Midbrain (tissue), 1 donor: ENCODE data around the gene CRMP1.

Experiments used
- DNase-seq: peaks from one replicate; lab custom pipeline; 2025; lab: John Stamatoyannopoulos, UW

The CRMP1 gene

DNA sequence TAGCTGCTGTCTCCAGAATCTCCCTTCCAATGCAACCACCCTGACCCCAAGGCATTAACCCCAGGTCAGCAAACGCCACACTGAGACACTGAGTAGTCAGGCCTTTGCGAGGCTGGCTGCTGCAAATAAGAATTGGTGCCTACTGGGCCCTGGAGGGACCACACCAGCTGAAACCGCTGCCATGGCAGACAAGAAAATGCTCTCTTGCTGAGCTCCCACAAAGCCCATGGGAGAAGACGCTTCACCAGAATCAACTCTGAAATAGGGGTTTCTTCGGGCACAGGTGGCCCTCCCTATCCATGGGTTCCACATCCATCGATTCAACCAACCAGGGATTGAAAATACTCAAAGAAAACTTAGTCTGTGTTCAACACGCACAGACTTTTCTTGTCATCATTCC lies 26.7 kb upstream of the CRMP1 start:
- no peak for DNase-seq

- DNase-seq: no peak
These were observed 26.2 kb upstream of the CRMP1 start for GRCh38 chr4:5919044-5919443.

DNA sequence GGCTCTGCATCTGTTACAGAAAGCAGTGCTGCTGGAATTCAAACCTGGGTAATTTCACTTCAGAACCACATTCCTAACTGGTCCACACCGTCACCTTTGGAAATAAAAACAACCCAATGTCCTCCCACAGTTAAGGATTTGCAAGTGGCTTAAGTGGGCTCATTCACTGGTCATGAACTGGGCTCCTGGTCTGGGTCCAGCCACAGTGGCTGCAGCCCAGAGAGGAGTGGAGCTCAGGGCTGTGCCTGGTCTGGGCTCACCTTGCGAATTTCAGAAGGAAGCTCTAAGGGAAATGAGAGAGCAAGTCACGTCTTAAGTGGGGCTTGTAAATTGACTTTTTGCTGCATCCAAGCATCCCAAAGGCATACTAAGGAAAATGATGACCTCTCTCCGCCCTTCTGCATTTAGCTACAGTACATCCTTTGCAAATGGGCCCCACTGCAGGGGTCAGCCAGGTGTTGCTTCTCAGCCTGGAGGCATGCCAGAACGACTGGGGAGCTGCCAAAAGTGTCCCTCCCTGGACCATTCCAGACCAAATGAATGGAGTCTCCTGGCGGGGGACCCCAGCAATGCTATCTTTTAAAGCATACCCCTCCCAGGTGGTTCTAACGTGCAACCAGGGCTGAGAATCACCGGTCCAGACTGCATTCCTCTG lies 25.6 kb upstream of the CRMP1 start:
- DNase-seq: no peak

DNA sequence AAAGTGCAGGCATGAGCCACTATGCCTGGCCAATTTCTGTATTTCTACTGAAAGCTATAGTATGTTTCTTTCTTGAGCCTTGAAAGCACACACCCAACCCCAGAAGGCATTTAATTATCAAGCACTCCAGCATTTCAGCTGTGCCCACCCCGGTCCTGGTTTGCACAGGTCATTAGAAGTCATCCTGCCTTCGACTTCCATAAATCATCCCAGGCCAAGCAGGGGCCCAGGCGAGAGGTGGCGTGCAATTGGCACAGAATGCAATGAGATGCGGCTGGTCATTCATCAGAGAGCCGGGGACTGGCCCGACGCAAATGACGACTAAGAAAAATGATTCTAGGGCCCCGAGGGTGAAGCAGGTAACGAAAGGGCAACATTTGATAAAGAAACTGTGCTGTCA lies 24.8 kb upstream of the CRMP1 start:
- DNase-seq: no peak

GRCh38 chr4:5916229-5916628 lies 23.3 kb upstream of the CRMP1 start:
- no peak for DNase-seq

- DNase-seq: no peak
These were observed 20.6 kb upstream of the CRMP1 start for GRCh38 chr4:5913454-5913853.

DNA sequence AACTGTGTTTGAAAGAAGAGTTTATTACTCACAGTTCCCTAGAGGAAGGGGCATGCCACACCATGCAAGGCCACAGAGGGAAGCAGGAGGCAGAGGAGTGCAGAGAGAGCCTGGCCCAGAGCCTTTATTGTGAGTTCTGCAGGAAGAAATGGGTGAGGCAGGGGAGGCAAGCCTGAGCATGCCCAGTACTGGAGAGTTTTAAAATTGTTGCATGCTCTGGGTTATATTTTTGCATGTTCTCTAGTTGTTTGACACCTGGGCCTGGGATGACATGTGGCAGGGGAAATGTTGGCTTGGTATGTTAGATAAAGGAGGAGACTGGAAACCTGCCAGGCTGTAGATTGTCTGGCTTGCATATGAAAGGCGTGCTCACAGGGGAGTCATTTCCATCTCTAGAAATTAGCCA lies 19.7 kb upstream of the CRMP1 start:
- no peak for DNase-seq

DNA sequence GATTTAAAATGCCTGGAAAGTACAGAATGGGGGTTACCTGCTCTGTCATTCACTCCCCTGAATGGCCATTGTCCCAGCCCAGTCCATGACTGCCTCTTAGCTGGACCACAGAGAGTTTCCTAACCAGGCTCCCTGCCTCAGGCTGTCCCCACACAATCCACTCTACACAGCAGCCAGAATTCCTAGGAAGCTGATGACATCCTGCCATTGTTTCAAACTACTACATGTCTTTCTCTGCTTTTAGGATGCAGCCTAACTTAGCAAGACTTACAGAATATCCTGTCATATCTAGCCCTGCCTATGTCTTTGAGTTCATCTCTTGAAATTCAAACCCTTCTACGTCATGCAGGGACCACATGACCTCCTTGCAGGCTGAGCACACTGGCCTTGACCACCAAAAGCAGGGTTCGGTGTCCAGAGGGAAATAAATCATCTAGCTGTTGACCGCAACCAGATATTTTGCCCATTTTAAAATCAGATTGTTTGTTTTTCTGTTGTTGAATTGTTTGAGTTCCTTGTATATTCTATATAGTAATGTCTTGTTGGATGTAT lies 16.1 kb upstream of the CRMP1 start:
- no peak for DNase-seq

DNA sequence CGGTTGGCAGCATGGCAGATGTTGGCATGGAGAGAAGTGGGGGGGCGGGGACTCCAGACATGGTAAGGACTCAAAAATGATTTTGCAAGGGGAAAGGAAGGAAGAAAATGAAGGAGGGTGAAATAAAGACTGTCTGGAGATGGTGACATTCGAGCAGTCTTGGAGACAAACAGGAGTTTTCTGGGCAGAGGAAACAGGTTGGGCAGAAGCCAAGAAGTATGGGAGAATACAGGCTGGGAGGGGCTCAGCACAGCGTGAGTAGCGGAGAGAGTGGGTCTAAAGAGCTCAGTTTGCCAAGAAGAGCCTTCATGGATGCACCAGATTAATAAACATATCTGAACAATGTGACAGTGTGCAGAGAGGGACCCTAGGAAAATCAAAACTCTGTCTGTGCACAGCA lies 13.3 kb upstream of the CRMP1 start:
- DNase-seq: no peak

DNA sequence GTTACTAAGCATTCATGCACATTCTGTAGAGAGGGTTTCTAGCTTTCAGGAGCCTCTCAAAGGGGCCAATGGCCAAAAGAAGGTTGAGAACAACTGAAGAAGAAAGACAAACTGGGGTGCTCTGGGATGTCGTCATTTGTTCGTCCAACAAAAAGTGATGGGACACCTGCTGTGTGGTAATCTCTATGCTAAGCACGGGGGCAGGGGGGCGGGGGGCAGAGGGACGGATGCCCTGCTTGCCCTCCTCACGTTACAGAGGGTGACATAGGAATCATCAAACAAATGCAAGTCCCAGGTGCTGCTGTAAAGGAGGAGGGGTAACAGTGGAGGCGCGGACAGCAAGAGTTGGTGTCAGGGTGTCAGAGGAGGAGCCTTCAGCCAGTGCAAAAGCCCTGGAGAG lies 12.8 kb upstream of the CRMP1 start:
- DNase-seq: no peak

DNA sequence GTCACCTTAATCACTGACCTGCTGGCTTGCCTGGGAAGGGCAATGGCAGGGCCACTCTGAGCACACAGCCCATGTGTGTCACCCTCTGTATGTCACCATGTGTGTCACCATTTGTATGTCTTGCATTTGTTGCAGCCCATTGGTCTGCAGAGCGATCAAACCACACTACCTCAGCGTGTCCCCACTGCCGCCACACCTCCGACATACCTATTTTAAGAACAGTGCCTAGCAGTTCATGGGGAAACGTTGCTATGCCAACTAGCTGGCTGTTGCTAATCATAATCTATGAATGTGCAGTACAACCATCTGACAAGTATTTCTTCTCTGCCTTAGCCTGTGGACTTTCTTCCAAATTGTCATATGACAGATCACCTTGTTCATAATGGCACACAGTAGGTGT lies 8.0 kb upstream of the CRMP1 start:
- DNase-seq: no peak

- DNase-seq: no peak
These were observed 7.0 kb upstream of the CRMP1 start for GRCh38 chr4:5899881-5900280.

DNA sequence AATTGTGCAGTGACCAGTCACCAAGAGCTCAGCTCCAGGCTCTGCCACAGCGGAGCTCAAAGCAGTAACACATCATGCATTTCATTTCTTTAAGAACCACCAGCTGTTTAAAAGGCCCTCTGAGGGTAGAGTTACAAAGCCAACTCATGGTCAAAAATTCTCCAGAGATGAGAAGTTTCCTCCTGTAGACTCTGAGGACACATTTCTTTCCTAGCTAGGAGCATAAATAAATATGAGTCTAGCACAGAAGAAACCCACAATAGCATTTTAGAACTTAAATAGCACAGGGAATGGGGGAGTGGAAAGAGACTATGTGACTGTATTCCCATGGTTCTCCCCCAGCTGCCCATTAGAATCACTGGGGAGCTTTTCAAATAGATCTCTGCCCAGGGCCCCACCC lies 6.5 kb upstream of the CRMP1 start:
- DNase-seq: no peak

GRCh38 chr4:5897674-5898073 lies 4.8 kb upstream of the CRMP1 start:
- DNase-seq: no peak

- no peak for DNase-seq
These were observed 2.4 kb upstream of the CRMP1 start for GRCh38 chr4:5895287-5895686.

DNA sequence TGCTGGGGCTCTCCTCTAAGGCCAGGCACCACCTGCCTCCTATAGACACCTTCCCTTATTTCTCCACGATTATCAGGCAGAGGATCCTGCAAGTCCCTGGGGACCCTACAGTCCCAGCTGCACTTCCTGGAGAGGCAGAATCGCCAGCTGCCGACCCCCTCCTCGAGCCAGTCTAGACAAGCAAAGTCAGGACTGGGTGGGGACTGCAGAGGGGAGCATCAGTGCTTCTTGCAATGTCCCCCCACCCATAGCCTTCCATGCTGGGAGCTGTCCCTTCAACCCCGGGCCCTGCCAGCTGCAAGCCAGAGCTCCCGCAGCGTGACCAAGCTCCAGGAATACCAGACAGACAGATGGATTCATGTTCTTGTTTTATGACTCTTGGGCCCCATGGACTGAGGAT lies 1.4 kb upstream of the CRMP1 start:
- DNase-seq: no peak

GRCh38 chr4:5893591-5893990 lies 705 bp upstream of the CRMP1 start:
- no peak for DNase-seq

DNA sequence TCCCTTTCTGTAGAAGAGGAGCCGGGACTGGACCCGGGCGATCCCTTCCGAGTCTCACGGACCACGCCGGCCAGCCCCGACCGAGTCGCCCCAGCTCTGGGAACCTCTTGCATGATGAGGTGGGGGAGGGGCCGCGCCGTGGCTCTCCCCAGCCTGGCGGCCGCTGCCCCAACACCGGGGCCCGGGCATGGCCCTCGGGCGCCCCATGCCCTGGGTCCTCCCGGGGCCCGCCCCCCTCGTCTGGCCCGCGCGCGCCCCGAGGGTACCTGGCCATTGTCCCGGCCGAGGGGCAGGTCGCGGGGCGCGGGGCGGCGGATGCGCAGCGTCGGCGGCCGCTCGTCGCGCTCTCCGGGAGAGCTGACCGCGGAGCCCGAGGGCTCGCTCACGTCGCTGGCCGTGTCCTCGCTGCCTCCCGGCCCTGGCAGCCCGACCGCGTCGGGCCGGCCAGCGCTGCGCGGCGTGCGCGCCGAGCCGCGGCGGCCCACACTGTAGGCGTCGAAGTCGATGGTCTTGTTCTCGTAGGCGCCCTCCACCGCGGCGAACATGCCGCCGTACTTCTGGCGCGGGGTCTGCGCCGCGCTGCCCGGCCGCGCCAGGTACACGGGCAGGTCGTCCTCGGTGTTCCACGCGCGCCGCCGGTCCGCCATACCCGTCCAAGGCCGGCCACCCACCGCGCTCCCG lies 423 bp downstream of the CRMP1 start:
- no peak for DNase-seq

GRCh38 chr4:5891563-5892322 lies 1.1 kb downstream of the CRMP1 start:
- no peak for DNase-seq

GRCh38 chr4:5890063-5890727 lies 2.7 kb downstream of the CRMP1 start:
- DNase-seq: peak; percentile 75

DNA sequence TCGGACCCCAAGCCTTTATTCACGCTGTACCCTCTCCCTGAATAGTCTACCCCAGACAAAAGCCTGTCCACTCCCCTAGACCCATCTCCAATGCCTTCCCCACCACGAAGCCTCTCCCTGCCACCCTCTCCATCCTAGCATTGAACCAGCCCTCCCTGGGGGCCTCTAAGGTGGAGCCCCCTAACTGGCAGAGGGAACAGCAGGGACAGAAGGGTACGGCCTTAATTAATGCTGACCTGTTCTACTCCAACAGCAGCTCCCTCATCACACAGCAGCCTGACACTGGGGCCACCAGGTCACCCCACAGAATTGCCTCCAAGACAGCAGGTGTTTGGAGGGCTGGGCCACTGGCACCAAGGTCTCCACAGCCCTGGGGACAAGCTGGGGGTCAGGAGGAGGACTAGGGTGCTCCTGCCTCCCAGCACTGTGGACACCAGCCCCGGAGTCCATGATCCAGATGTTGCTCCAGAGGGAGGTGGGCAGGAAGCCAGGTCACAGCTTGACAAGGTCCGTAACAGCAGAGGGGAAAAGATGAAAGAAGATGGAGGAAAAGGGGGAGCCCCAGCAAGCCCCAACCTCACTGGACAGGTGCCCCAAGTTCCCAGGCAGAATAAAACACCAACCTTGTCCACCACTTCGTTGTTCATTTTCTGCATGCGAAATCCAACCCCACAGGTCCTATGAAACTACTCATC lies 3.7 kb downstream of the CRMP1 start:
- no peak for DNase-seq
